GM23248 (cell line): Measurements from ENCODE around the gene NHSL1.

Experiments
- EZH2 ChIP-seq: fragments of 200-600 bp; sonication (generic); IDR thresholded peaks from 2 replicates; pipeline ENCODE4 v1.6.1; 2018; ENCODE audit warnings: antibody characterized with exemption, mild to moderate bottlenecking; ENCODE audit not compliant: insufficient read depth, poor library complexity, severe bottlenecking
- EZH2phosphoT487 ChIP-seq: fragments of 200-600 bp; sonication (generic); IDR thresholded peaks from 2 replicates; pipeline ENCODE4 v1.6.1; 2018; ENCODE audit warnings: antibody characterized with exemption, moderate library complexity, mild to moderate bottlenecking, low read depth; ENCODE audit not compliant: insufficient read depth

DNA sequence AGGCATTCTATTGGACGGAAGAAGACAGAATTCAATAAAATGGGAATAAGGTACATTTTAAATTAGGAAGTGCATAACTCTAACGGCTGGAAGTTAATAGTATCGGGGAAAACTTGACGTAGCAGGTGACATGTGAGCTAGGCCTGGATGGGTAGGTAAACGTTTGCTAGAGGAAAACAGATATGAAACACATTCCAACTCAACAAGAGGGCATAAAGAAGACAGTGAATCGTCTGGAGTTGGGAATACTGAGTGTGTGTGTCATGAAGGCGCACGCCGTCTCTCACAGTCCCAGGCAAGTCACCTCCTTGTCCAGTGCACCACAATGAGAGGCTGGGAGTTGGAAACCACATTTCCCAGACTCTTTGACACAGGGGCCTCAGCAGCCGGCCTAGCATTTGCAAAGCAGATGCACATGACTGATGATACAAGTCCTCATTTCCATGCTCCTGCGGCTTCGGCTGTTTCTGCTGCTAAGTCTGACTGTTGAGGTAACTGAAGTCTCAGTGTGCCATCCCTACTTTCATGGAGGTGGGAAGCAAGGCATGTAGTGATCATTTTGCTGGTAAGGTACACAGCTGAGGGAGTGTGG lies 16.5 kb upstream of the NHSL1 start:
- TF ChIP-seq EZH2 (no peak), EZH2phosphoT487 (no peak)
